Endodermal cell (in vitro differentiated cells): Measurements from ENCODE around the gene NFX1. TPM values are rescaled to one million over a fixed set of nuclear protein-coding genes. Genes with fewer than 3 reads are reported as not detected.

Source experiments
- DNase-seq: peaks from one replicate; pipeline ENCODE4 v3.0.0-alpha.2; 2017
- H3K27ac ChIP-seq: 2 replicates; pipeline ENCODE4 v1.5.1; 2013; ENCODE audit warnings: mild to moderate bottlenecking, low read depth, low read length, moderate library complexity
- H3K27me3 ChIP-seq: 2 replicates; pipeline ENCODE4 v1.6.1; 2013; ENCODE audit warnings: mild to moderate bottlenecking, low read length, moderate library complexity; ENCODE audit not compliant: insufficient read depth, control insufficient read depth, poor library complexity, severe bottlenecking
- H3K36me3 ChIP-seq: 2 replicates; pipeline ENCODE4 v1.7.0; 2013; ENCODE audit warnings: mild to moderate bottlenecking, low read length, moderate library complexity; ENCODE audit not compliant: control insufficient read depth, insufficient read depth
- H3K4me1 ChIP-seq: one replicate; pipeline ENCODE4 v1.7.0; 2013; ENCODE audit warnings: low read length; ENCODE audit not compliant: control insufficient read depth, insufficient read depth
- H3K4me3 ChIP-seq: 2 replicates; pipeline ENCODE4 v1.5.1; 2013; ENCODE audit warnings: mild to moderate bottlenecking, low read length, moderate library complexity
- H3K9ac ChIP-seq: 2 replicates; pipeline ENCODE4 v1.6.1; 2013; ENCODE audit warnings: mild to moderate bottlenecking, low read length, moderate library complexity; ENCODE audit not compliant: poor library complexity, severe bottlenecking; ENCODE audit errors: extremely low read depth
- H3K9me3 ChIP-seq: 2 replicates; pipeline ENCODE4 v1.6.1; 2013; ENCODE audit warnings: mild to moderate bottlenecking, low read length, moderate library complexity; ENCODE audit not compliant: control insufficient read depth
- H3K27ac Mint-ChIP-seq: 2 replicates; pipeline ENCODE4 v1.8.0; 2020; ENCODE audit warnings: mixed read lengths
- H3K27me3 Mint-ChIP-seq: 2 replicates; pipeline ENCODE4 v1.8.0; 2021; ENCODE audit warnings: mild to moderate bottlenecking, mixed read lengths; ENCODE audit not compliant: insufficient read depth
- H3K36me3 Mint-ChIP-seq: 2 replicates; pipeline ENCODE4 v1.8.0; 2020; ENCODE audit warnings: low read depth, mixed read lengths
- H3K4me1 Mint-ChIP-seq: 2 replicates; pipeline ENCODE4 v1.8.0; 2020; ENCODE audit warnings: mixed read lengths
- H3K4me3 Mint-ChIP-seq: 2 replicates; pipeline ENCODE4 v1.8.0; 2020; ENCODE audit warnings: mild to moderate bottlenecking, moderate library complexity, mixed read lengths
- H3K9me3 Mint-ChIP-seq: 2 replicates; pipeline ENCODE4 v1.8.0; 2020; ENCODE audit warnings: mild to moderate bottlenecking, mixed read lengths
- CTCF ChIP-seq: fragments of 200-600 bp; sonication (generic); conservative IDR thresholded peaks from 2 replicates; pipeline ENCODE4 v1.5.0; 2021; ENCODE audit warnings: antibody characterized with exemption, mild to moderate bottlenecking
- WGBS, 2 experiments: methylation state at CpG; one replicate each; pipeline versions ENCODE4 v1.1.5 to v1.1.7; 2013; ENCODE audit warnings: missing lambda C conversion rate in 2 of 2, mixed read lengths in 1 of 2; ENCODE audit not compliant: insufficient coverage in 1 of 2, insufficient read length in 1 of 2; 5-methylcytosine and 5-hydroxymethylcytosine counted together
- total RNA-seq, 2 donors: library from RNA; stranded (reverse); fragmentation: NEBNext Ultra II Directional in 1 of 2; extraction: Animal tissue kit (Norgen Biotek cat#: 25700) in 1 of 2; gene quantifications; 2 replicates in 1 of 2; 3 replicates in 1 of 2; pipeline ENCODE4 v1.2.1, GENCODE V29; 2021

NFX1 gene
- total RNA-seq, 2 donors from 2014 or later, result 23.1 to 24.0 TPM

GRCh38 chr9:33295571-33295970 lies 5.3 kb downstream of the NFX1 start:
- peaks cover 49% of the 10 kb centered on the region for H3K36me3 Mint-ChIP-seq
- Histone ChIP-seq H3K27ac (no peak overlapping the region), H3K4me1 (peaks cover 5% of the 10 kb centered on the region), H3K27me3 (no peaks in the 10 kb centered on the region), H3K4me3 (no peak overlapping the region), H3K9ac (no peak overlapping the region), H3K36me3 (peaks cover 84% of the 10 kb centered on the region), H3K9me3 (no peaks in the 10 kb centered on the region)
- H3K4me3 Mint-ChIP-seq, result no peak overlapping the region
- TF ChIP-seq CTCF, result no peak
- H3K27ac Mint-ChIP-seq, result peak overlapping the region; percentile 37
- peaks cover 22% of the 10 kb centered on the region for H3K4me1 Mint-ChIP-seq
- H3K27me3 Mint-ChIP-seq, result no peaks in the 10 kb centered on the region
- no peaks in the 10 kb centered on the region for H3K9me3 Mint-ChIP-seq
- 92% methylated on average over 2 of the region's 2 CpGs; no CpG with 5 or more reads in 1 of the 2 experiments for WGBS, 2 experiments
- DNase-seq, result no peak

GRCh38 chr9:33297432-33297831 lies 7.1 kb downstream of the NFX1 start:
- no peak overlapping the region for H3K4me3 ChIP-seq
- H3K36me3 ChIP-seq, result peaks cover 98% of the 10 kb centered on the region
- H3K27me3 Mint-ChIP-seq, result no peaks in the 10 kb centered on the region
- WGBS, 2 experiments, result 85% methylated on average over 1 of the region's 1 CpG; no CpG with 5 or more reads in 1 of the 2 experiments
- H3K27ac Mint-ChIP-seq, result peak overlapping the region; percentile 42
- no peak for TF ChIP-seq CTCF
- peaks cover 12% of the 10 kb centered on the region for H3K4me1 Mint-ChIP-seq
- no peaks in the 10 kb centered on the region for H3K9me3 ChIP-seq
- no peaks in the 10 kb centered on the region for H3K27me3 ChIP-seq
- no peak for DNase-seq
- H3K4me1 ChIP-seq, result peaks cover 5% of the 10 kb centered on the region
- H3K9me3 Mint-ChIP-seq, result no peaks in the 10 kb centered on the region
- H3K9ac ChIP-seq, result no peak overlapping the region
- H3K27ac ChIP-seq, result no peak overlapping the region
- no peak overlapping the region for H3K4me3 Mint-ChIP-seq
- H3K36me3 Mint-ChIP-seq, result peaks cover 55% of the 10 kb centered on the region

- WGBS, 2 experiments, result 97 to 100% methylated on average over 1 to 2 of the region's 2 CpGs
- peaks cover 51% of the 10 kb centered on the region for H3K36me3 Mint-ChIP-seq
- no peaks in the 10 kb centered on the region for H3K9me3 ChIP-seq
Measured at GRCh38 chr9:33300546-33300945, 10.2 kb downstream of the NFX1 start.

More at GRCh38 chr9:33300546-33300945, 10.2 kb downstream of the NFX1 start:
- DNase-seq, result no peak
- H3K27me3 Mint-ChIP-seq, result no peaks in the 10 kb centered on the region
- peaks cover 98% of the 10 kb centered on the region for H3K36me3 ChIP-seq
- H3K4me1 ChIP-seq, result peaks cover 5% of the 10 kb centered on the region
- H3K4me3 ChIP-seq, result no peak overlapping the region
- H3K27ac Mint-ChIP-seq, result peak overlapping the region; percentile 59
- no peak overlapping the region for H3K9ac ChIP-seq
- no peak overlapping the region for H3K4me3 Mint-ChIP-seq
- no peaks in the 10 kb centered on the region for H3K27me3 ChIP-seq
- no peaks in the 10 kb centered on the region for H3K9me3 Mint-ChIP-seq
- no peak for TF ChIP-seq CTCF
- peaks cover 11% of the 10 kb centered on the region for H3K4me1 Mint-ChIP-seq
- no peak overlapping the region for H3K27ac ChIP-seq
